Stimulated activated CD4-positive, alpha-beta T cell treated with anti-CD3 and anti-CD28 coated beads, Interleukin-1b, Interleukin-23, amount 100 ng/mL, for 24 hours (primary cell): ENCODE data around the gene GHDC.
"Not testable (repeated sequence)": the region's sequence is repeated elsewhere in the genome, so short reads cannot be mapped to it uniquely, and the experiment has no call there.

Experiments used
- DNase-seq, 4 experiments: peaks; one replicate each; pipeline ENCODE4 v3.0.0-alpha.2; 2020; ENCODE audit warnings: low read depth in 4 of 4, low spot score in 1 of 4

GHDC gene, protein sequence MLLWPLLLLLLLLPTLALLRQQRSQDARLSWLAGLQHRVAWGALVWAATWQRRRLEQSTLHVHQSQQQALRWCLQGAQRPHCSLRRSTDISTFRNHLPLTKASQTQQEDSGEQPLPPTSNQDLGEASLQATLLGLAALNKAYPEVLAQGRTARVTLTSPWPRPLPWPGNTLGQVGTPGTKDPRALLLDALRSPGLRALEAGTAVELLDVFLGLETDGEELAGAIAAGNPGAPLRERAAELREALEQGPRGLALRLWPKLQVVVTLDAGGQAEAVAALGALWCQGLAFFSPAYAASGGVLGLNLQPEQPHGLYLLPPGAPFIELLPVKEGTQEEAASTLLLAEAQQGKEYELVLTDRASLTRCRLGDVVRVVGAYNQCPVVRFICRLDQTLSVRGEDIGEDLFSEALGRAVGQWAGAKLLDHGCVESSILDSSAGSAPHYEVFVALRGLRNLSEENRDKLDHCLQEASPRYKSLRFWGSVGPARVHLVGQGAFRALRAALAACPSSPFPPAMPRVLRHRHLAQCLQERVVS

DNA sequence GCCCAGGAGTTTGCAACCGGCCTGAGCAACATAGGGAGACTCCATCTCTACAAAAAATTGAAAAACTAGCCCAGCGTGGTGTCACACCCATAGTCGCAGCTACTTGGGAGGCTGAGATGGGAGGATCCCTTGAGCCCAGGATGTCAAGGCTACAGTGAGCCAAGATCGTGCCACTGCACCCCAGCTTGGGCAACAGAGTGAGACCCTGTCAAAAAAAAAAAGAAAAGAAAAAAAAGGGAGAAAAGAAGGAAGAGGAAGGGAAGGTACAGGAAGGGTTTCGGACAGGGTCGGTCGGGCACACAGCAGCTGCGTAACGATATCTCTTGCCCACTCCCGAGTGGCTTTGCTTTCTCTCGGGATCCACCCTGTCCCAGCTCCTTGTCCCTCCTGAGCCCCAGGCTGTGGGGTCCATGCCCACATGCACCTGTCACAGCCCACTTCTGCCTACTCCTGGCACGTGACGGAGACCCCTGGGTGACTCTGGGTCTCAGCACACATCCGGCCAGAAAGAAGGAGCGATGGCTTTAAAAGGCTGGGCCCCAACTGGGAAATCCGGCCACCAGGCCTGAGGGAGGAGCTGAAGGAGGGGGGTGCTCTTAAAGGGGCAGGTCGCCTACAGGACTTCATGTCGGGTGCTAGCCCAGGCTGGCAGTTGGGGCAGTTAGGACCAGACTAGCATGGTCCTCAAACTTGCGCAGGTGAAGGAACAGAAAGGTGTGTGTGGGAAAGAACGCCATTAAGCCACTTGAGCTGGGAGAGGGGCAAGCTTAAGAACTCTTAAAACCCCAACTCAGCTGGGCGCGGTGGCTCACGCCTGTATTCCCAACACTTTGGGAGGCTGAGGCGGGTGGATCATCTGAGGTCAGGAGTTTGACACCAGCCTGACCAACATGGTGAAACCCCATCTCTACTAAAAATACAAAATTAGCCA is at the start of gene GHDC:
GHDC (minus strand) TSS at position 526 of the 931 bp plus-strand sequence. CDS start 913 bp downstream, outside the sequence.
- DNase-seq, result peak; percentile 56 to 71 (median 66)

DNA sequence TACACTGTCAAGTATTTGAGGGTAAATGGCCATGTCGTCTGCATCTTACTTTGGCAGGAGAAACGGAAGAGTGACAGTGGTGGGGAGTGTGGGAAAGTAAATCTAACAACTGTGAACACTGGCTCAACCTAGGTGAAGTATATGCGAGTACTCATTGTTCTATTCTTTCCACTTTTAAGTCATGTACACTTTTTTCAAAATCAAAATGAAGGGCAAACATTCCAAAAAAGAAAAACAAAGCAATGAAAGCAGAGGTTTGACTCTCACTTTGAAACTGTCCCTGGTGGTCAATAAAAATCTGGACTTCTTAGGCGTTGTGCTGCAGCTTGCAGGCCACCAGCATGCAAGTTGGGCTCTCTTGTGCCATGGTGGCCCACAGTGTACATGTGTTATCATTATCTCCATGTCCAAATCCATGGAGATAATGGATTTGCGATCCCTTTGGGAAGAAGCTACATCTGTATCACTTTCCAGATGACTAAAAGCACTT is 49.2 kb upstream of the GHDC start:
- no peak for DNase-seq

DNA sequence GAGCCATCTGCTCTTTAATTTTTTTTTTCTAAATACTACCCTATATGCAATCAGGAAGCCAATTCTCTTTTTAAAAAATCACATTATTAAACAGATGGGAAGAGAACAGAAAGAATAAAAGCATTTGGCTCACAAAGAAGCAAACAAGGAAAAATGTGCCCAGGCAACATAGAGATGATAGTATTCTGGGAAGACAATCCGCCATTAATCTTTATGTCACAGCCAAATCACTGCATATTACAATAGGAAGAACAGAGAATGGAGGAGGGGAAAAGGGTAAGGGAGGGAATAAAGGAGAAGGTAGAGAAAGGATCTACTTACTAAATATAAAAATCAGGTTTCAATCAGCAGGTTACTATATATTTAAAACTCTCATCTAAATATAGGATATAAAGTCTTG is 47.6 kb upstream of the GHDC start:
- DNase-seq, result no peak

DNA sequence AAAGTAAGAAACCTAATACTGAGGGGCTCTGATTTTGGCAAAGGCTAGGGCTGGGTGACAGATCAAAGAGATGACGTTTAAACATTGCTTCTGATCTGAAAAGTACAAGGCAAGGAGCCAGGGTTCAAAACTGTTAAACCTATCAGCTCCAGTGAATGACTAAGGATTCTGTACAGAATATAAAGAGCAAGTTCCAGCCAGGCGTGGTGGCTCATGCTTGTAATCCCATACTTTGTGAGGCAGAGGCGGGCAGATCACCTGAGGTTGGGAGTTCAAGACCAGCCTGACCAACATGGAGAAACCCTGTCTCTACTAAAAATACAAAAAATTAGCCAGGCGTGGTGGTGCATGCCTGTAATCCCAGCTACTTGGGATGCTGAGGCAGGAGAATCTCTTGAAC is 46.6 kb upstream of the GHDC start:
- DNase-seq, result not testable (repeated sequence)

DNA sequence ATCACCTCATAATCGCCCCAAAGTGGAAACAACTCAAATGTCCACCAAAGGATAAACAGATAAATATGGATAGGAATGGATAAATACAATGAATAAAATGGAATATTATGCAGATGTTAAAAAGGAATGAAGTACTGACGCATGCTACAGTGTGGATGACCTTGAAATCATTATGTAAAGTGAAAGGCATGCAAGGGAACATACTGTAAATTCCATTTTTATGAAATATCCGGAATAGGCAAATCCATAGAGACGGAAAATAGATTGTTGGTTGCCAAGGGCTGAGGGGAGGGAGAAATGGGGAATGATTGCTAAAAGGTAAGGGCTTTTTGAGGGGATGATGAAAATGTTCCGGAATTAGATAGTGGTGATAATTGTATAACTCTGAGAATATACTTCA is 45.9 kb upstream of the GHDC start:
- DNase-seq, result no peak

DNA sequence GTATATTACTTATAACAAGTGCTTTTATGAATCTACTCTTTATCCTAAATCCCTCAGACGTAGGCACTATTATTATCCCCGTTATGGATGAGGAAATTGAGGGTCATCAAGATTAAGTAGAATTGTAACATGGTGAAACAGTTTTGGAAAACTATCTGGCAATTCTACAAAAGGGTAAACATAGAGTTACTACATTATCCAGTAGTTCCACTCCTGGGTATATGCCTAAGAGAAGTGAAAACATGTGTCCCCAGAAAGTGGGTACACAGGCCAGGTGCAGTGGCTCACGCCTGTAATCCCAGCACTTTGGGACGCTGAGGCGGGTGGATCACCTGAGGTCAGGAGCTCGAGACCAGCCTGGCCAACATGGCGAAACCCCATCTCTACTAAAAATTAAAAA is 45.3 kb upstream of the GHDC start:
- not testable (repeated sequence) for DNase-seq

DNA sequence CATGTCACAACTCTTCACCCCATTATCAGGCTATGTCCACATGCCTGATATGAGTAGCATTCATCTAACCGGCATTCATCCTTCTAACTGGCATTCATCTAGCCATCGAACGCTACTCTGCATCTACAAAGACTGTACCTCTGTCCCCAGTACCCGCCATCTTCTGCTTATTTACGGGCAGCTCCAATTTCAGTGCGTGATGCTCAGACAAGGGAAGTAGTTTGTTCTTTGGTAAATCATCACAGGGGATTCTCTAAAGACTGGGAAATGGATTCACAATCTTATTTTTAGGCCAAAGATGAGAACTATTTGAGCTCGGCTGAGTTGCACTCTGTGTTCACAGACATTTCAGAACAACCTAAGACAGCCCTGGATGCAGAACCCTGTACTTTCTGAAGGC is 42.5 kb upstream of the GHDC start:
- no peak for DNase-seq

DNA sequence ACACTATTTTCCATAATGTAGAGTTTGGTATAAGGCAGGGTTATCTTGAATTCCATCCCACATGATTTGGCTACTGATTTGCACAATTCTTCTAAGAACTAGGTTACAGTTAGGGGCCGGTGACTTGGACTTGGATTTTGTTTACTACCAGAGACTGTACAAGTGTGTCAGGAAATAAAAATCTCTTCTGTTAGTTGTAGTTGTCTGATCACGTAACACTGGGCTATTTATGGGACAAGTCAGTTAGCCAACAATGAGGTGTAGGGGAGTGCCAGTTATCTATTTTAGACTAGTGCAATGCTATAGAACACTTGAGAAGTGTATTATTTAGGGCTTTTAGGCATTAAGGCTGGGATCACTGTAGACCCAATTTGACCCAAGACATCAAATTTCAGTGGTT is 39.7 kb upstream of the GHDC start:
- no peak for DNase-seq

DNA sequence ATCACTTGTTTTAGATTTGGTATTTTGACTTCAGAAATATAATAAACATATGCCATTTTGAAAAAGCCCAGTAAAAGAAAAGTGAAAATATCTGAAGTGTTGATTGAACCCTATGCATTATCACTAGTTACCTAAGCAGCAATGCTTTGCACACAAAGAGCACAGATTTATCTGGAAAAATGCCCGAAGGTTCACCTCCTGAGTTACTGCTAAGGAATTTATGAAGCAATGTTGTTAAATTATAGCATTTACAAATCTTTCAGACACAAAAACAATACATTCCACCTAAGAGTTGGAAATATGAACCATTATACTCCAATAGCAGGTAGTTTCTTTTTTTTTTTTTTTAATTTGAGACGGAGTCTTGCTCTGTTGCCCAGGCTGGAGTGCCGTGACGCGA is 38.9 kb upstream of the GHDC start:
- no peak for DNase-seq

DNA sequence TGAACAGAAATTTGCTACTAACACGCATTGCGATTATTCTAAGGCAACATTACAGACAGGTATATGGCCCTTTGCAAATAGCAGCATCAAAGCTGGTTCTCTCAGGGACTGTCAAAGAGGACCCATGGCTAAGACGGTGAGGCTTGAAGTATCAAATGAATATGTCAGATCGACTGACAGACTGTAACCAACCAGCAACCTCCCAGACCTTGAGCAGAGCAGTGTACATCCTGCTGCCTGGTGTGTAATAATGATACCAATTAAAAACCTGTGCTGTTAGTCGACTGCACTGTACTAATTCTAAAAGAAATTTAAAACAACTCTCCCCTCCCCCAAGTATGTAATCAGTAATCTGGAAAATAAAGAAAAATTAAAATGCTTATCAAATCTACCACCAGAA is 35.9 kb upstream of the GHDC start:
- no peak for DNase-seq

DNA sequence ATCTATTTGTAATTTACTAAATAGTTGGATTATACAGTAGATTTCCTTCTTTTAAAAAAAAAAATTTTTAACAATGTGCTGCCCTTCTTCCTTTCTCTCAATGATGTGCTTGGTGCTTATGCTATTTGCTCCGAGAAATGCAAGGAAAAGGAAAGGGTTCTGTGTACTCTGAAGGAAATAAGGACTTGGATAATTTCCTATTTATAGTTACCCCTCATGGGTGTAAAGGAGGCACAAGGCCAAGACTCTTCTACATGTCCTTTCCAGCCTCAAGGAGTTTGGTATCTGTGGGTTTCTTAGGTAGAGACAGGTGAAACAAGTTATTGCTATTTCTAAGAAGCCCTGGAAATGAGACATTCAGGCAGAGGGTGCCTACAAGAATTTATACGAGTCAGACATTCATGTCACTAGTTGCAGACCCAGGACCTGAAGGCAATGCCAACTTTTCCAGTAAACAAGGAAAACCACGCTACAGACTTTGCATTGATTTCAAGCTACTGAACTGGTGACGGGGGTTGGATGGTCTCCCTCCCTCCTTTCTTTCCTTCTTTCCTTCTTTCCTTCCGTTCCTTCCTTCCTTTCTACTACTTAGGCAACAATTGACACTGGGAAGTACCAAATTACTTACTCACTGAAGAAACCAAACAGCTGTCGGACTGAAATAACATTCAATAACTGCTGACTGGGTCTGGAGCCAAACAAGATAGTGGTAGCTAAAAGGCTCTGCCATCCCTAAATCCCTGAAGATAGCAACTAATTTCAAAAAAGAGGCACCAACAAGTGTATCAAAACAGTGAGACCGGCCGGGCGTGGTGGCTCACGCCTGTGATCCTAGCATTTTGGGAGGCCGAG is 33.8 kb upstream of the GHDC start:
- DNase-seq, result no peak

DNA sequence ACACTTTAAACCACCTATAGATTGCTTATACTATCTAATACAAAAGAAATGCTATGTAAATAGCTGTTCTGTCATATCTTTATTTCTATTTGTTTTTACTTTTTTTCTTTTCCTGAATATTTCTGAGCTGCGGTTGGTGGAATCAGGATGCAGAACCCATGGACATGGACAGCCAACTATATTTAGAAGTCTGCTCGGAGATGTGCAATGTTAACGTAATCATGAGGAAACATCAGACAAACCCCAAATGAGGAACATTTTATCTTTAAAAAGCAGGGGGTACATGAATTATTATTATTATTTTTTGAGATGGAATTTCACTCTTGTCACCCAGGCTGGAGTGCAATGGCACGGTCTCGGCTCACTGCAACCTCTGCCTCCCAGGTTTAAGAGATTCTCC is 31.4 kb upstream of the GHDC start:
- no peak for DNase-seq

DNA sequence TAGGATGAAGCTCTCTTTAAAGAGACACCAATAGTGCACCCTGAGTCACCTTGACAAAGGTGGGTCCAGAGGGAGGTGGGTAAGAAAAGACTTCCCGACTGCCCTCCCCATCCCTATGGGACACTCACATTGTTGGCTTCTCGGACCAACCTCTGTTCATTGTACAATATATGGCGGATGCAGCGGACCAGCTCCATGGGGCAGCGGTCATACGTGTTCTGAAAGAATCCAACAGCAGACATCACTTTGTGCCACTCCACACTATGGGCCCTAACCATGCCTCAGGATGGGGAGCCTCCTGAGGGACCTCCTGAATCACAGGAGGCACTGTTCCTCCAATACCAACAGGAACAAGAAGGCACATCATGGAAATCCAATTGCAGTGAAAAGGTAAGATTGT is 30.4 kb upstream of the GHDC start:
- no peak for DNase-seq

DNA sequence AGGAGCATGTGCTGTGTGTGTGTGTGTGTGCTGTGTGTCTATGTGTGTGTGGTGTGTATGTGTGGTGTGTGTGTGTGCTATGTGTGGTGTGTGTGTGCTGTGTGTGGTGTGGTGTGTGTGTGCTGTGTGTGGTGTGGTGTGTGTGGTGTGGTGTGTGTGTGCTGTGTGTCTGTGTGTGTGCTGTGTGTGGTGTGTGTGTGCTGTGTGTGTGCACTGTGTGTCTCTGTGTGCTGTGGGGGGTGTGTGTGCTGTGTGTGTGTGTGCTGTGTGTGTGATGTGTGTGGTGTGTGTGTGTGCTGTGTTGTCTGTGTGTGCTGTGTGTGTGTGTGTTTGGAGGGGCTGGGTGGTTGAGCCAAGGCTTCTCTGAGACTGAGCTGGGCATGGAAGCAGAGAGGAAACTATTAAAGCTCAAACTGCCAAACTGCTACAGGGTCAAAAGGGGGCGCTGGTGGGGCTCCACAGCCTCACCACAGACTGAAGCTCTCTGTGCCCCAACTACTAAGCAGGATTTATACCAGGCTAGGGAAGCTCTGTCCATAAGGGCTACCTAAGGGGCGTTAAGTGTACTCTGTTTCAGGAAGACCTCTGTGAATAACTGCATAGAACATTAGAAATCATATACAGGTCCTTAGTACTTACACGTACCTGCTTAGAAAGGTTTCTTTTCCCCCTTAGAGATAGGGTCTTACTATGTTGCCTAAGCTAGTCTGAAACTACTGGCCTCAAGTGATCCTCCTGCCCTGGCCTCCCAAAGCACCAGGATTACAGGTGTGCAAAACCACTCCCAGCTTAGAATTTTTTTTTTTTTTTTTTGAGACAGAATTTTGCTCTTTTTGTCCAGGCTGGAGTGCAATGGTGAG is 27.8 kb upstream of the GHDC start:
- DNase-seq, result peak; percentile 16 to 56 (median 32)

DNA sequence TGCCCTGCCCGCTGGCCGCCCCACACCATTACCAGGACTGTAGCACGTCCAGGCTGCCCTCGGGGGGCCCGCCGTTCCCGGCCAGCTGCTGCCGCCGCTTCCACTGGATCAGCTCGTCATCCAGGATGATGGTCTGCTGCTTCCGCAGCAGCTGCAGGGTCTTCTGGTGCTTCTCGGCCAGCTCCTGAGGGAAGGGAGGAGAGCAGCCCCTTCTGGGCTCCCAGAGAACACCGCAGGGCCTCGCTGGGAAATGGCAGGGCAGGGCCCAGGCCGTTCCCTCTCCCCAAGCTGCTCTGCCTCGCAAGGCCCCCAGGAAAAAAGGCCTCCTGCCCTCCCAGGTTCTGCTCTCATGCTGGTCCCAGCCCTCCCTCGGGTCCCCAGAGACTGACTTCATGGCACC is 25.0 kb upstream of the GHDC start:
- not testable (repeated sequence) for DNase-seq

DNA sequence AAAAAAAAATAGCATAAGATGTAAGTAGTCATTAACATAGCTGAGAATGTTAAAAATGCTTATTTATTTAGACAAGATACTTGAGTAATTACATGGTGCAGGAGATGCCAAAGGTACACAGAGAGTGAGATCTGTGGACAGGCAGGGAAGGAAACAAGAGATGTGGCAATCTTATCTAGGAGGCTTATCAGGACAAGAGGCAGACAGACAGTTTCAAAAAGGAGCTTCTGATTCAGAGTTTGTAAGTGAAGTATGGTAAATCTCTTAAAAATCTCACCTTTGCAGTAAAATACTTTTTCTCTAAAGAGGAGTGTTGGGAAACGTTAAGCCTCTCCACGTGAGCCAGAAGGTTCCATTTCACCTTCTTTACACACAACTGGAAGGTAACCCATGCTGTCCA is 19.9 kb upstream of the GHDC start:
- DNase-seq, result no peak

DNA sequence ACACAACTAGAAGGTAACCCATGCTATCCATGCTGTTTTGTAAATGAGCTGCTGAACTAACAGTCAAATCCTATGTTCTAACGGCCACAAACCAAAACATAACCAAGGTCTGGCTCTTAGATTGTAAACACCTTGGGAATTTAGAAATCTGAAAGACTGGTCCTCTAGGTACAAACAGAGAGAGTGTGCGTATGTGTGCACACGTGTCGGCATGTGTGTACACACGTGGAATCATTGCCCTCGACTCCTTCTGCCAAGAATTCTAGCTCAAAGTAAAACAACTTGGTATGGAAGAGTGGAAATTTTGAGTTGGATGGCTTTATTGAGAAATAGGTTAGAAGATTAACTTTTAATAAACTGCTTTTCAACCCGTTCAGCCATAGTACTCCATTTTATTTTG is 18.1 kb upstream of the GHDC start:
- no peak for DNase-seq

DNA sequence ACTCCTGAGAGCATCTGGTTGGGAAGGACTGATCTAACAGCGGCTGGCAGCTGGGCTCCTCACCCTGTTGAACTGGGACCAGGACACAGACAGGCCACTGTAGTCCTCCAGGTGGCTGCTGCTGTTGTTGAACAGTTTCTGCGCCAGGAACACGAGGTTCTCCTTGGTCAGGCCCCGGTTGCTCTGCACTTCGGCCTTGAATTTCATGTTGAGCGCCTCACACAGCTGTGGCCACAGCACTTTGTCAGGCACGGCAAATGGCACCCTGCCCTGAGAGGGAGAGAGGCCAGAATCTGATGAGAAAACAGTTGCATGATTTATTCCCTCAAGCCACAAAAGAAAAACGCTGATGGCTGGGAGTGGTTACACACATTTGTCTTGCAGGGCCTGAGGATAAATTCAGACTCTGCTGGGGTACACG is 17.6 kb upstream of the GHDC start:
- not testable (repeated sequence) for DNase-seq

DNA sequence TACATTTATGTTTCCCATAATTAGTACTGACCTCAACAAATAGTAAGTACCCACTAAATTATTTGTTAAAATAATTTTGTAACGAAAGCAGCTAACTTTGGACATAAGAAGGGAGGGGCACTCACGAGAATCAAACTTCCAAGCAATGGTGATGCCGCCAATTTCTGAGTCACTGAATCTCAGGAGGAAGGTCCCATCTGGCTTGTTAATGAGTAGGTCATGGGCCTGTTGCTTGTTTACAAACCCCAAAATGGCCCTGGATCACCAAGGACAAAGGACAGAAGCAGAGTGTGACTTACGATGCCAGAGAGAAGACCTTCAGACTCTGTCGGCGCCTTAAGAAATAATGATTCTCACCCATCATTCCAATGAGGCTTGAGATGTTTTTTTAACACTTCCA is 15.8 kb upstream of the GHDC start:
- no peak for DNase-seq

DNA sequence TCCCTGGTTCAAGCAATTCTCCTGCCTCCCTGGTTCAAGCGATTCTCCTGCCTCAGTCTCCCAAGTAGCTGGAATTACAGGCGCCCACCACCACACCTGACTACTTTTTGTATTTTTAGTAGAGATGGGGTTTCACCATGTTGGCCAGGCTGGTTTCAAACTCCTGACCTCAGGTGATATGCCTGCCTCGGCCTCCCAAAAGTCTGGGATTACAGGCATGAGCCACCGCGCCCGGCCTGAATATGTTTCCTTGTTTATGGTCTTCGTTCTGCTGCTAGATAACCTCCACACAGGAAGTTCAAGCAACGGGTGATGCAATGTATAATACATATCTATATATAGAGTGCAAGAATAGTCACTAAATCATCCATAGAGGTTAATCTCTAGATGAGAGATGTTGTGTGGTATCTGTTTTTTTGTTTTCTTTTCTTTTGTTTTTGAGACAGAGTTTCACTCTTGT is 11.9 kb upstream of the GHDC start:
- DNase-seq, result not testable (repeated sequence)
